Progenitor cell of endocrine pancreas (in vitro differentiated cells): ENCODE measurements around the gene MYOF. TPM values are rescaled to one million over a fixed set of nuclear protein-coding genes. Genes with fewer than 3 reads are reported as not detected.

Experiments used
- DNase-seq: peaks from one replicate; pipeline ENCODE4 v3.0.0; 2021; ENCODE audit warnings: low spot score; ENCODE audit not compliant: unreplicated experiment
- H3K27ac Mint-ChIP-seq: 2 replicates; pipeline ENCODE4 v1.8.0; 2021; ENCODE audit warnings: mild to moderate bottlenecking, moderate library complexity, mixed read lengths
- H3K27me3 Mint-ChIP-seq: 2 replicates; pipeline ENCODE4 v1.8.0; 2021; ENCODE audit warnings: mixed read lengths
- H3K36me3 Mint-ChIP-seq: 2 replicates; pipeline ENCODE4 v1.8.0; 2022; ENCODE audit warnings: mixed read lengths; ENCODE audit not compliant: insufficient read depth
- H3K4me1 Mint-ChIP-seq: 2 replicates; pipeline ENCODE4 v1.8.0; 2021; ENCODE audit warnings: low read depth, mixed read lengths
- H3K4me3 Mint-ChIP-seq: 2 replicates; pipeline ENCODE4 v1.8.0; 2021; ENCODE audit warnings: low read depth, mild to moderate bottlenecking, moderate library complexity, mixed read lengths
- H3K9me3 Mint-ChIP-seq: 2 replicates; pipeline ENCODE4 v1.8.0; 2021; ENCODE audit warnings: low read depth, mixed read lengths
- long read RNA-seq: library from polyadenylated mRNA; unstranded; transcript quantifications from one replicate; pipeline ENCODE4 v2.0.0, GENCODE V29; 2020
- total RNA-seq: library from RNA; stranded (reverse); gene quantifications from 2 replicates; pipeline ENCODE4 v1.2.1, GENCODE V29; 2021
- TF ChIP-seq, protein P1 (sequence below): fragments of 200-600 bp; sonication (generic); IDR thresholded peaks from one replicate; pipeline ENCODE4 v1.5.0; 2021; ENCODE audit warnings: antibody characterized with exemption, mild to moderate bottlenecking; ENCODE audit not compliant: unreplicated experiment

Gene MYOF, protein sequence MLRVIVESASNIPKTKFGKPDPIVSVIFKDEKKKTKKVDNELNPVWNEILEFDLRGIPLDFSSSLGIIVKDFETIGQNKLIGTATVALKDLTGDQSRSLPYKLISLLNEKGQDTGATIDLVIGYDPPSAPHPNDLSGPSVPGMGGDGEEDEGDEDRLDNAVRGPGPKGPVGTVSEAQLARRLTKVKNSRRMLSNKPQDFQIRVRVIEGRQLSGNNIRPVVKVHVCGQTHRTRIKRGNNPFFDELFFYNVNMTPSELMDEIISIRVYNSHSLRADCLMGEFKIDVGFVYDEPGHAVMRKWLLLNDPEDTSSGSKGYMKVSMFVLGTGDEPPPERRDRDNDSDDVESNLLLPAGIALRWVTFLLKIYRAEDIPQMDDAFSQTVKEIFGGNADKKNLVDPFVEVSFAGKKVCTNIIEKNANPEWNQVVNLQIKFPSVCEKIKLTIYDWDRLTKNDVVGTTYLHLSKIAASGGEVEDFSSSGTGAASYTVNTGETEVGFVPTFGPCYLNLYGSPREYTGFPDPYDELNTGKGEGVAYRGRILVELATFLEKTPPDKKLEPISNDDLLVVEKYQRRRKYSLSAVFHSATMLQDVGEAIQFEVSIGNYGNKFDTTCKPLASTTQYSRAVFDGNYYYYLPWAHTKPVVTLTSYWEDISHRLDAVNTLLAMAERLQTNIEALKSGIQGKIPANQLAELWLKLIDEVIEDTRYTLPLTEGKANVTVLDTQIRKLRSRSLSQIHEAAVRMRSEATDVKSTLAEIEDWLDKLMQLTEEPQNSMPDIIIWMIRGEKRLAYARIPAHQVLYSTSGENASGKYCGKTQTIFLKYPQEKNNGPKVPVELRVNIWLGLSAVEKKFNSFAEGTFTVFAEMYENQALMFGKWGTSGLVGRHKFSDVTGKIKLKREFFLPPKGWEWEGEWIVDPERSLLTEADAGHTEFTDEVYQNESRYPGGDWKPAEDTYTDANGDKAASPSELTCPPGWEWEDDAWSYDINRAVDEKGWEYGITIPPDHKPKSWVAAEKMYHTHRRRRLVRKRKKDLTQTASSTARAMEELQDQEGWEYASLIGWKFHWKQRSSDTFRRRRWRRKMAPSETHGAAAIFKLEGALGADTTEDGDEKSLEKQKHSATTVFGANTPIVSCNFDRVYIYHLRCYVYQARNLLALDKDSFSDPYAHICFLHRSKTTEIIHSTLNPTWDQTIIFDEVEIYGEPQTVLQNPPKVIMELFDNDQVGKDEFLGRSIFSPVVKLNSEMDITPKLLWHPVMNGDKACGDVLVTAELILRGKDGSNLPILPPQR (N-terminal part only)
- total RNA-seq: 25.5 and 35.2 TPM in 2 replicates
- long read RNA-seq, partial matches to known transcripts: 24 of 32 reads
- long read RNA-seq, other reads (novel, unspliced or antisense): 5 of 32 reads

DNA sequence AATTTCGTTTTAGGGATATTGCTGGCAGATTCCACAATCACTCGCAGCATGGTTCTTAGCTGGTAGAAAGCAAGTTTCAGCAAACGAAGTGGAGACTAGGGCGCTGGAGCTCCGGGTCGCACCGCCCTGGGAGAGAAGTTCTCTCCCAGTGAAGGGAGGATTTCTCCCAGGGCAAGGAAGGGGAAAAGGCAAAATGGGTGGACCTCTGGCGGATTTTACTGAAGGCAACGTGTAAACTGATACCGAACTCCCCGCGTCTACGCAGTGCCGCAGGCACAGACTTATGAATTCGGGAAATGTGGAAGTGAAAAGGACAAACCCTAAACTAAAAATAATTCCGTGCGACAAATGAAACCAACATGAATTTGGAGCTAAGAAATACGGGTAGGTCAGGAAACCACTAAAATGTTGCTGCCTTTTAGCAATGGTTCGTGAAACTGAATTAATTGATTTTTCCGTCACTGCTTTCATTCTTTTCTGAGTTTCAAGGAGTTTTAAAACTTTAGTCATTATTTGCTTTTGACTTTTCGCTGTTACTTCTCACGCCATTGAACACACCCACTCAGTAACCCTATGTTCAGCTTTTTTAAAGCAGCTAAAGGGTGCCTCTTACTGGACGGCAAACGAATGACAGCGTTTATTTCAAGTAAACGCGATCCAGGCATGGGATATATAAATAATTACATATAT lies at the start of gene MYOF:
Gene MYOF, minus strand, starts transcription at position 190 of the 690 bp plus-strand sequence. Its CDS starts 140 bp downstream, at position 50.
- Mint-ChIP-seq H3K27ac (peak within 1 kb of the TSS; percentile 93), H3K9me3 (no peaks in the 10 kb centered on the region), H3K4me1 (peaks cover 9% of the 10 kb centered on the region), H3K36me3 (no peaks in the 10 kb centered on the region), H3K27me3 (no peaks in the 10 kb centered on the region), H3K4me3 (peak within 1 kb of the TSS; percentile 80)
- TF ChIP-seq, protein P1, sequence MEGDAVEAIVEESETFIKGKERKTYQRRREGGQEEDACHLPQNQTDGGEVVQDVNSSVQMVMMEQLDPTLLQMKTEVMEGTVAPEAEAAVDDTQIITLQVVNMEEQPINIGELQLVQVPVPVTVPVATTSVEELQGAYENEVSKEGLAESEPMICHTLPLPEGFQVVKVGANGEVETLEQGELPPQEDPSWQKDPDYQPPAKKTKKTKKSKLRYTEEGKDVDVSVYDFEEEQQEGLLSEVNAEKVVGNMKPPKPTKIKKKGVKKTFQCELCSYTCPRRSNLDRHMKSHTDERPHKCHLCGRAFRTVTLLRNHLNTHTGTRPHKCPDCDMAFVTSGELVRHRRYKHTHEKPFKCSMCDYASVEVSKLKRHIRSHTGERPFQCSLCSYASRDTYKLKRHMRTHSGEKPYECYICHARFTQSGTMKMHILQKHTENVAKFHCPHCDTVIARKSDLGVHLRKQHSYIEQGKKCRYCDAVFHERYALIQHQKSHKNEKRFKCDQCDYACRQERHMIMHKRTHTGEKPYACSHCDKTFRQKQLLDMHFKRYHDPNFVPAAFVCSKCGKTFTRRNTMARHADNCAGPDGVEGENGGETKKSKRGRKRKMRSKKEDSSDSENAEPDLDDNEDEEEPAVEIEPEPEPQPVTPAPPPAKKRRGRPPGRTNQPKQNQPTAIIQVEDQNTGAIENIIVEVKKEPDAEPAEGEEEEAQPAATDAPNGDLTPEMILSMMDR: peak; percentile 71
- no peak for DNase-seq

DNA sequence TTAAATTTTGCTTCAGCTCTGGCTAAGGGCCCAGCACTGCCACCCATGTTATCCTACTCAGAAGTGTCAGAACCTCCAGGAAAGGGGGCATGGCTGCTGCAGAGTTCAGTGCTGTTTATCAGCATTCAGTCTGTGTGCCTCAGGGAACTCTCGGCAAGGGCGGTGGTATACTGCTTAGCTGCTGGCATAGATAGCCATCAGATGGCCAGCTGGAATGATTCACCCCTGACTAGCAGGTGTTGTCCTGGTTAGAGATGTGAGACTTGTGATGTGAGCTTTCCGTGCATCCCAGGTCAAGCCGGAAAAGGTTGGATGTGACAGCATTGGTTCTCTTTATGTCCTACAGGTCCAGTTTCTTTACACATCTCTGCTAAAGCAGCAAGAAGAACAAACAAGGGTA lies 36.4 kb upstream of the MYOF start:
- DNase-seq: no peak
- Mint-ChIP-seq H3K27ac (no peak overlapping the region), H3K9me3 (peaks cover 9% of the 10 kb centered on the region), H3K4me3 (no peak overlapping the region), H3K4me1 (no peaks in the 10 kb centered on the region), H3K27me3 (no peaks in the 10 kb centered on the region), H3K36me3 (peaks cover 45% of the 10 kb centered on the region)
- TF ChIP-seq, protein P1: no peak

DNA sequence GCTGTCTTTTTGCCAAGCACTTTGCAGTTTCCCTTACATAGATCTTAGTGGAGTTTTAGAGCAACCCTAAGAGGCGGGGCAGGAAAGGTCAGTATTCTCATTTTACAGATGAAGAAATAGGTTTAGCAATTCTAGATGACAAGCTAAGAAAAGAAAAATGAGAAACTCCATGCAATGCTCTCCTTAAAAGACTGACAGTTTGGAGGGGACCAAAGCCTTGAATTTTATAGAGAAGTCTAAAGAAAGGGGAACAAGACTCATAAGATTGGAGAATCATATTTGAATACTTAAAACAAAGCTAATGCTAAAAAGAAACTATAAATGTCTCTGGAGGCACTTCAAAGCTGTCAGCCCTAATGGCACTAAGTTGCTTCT lies 33.9 kb upstream of the MYOF start:
- peaks cover 26% of the 10 kb centered on the region for H3K36me3 Mint-ChIP-seq
- peaks cover 4% of the 10 kb centered on the region for H3K9me3 Mint-ChIP-seq
- TF ChIP-seq, protein P1: no peak
- H3K4me3 Mint-ChIP-seq: no peak overlapping the region
- no peaks in the 10 kb centered on the region for H3K4me1 Mint-ChIP-seq
- no peaks in the 10 kb centered on the region for H3K27me3 Mint-ChIP-seq
- H3K27ac Mint-ChIP-seq: no peak overlapping the region
- DNase-seq: no peak

DNA sequence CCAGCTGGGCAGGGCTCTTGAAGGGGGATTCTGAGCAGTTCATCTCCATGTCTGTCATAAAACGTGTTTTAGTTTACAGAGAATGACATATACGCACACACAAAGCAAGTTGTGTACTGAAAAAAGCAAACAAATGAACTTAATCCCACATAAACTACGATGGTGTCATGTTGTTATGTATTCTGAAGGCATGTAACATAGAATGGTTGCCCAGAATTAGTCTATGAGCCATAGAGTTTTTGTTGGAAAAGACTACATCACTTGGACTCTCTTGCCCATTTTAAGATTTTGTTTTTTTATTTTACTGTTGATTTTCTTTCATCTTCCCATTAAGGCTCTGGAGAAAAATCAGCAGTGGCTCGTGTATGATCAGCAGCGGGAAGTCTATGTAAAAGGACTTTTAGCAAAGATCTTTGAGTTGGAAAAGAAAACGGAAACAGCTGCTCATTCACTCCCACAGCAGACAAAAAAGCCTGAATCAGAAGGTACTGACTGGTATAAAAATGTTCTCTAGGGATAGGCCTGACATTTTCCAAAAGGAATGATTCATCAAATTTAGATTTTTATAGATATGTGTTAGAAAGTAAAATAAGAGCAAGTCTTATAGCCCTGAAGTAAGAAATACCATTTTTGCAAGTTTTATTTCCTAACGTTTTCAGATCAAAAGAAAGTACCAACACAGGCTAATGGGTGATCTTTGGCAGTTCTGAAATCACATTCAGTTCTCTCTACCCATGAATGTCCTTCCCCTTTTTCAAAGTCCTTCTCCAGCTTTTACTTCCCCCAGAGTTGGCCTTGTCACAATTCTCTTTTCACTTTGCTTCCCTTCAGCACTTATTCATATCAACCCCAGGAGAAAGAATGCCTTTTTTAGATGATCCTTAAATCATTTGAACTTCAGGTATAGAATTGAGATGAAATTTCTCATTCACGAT lies 33.2 kb upstream of the MYOF start:
- Mint-ChIP-seq H3K27me3 (no peaks in the 10 kb centered on the region), H3K9me3 (peaks cover 4% of the 10 kb centered on the region), H3K4me1 (no peaks in the 10 kb centered on the region), H3K36me3 (peaks cover 22% of the 10 kb centered on the region), H3K27ac (no peak overlapping the region), H3K4me3 (no peak overlapping the region)
- no peak for DNase-seq
- TF ChIP-seq, protein P1: no peak
